ENCODE data around the gene TOP1.

Gene TOP1

DNA sequence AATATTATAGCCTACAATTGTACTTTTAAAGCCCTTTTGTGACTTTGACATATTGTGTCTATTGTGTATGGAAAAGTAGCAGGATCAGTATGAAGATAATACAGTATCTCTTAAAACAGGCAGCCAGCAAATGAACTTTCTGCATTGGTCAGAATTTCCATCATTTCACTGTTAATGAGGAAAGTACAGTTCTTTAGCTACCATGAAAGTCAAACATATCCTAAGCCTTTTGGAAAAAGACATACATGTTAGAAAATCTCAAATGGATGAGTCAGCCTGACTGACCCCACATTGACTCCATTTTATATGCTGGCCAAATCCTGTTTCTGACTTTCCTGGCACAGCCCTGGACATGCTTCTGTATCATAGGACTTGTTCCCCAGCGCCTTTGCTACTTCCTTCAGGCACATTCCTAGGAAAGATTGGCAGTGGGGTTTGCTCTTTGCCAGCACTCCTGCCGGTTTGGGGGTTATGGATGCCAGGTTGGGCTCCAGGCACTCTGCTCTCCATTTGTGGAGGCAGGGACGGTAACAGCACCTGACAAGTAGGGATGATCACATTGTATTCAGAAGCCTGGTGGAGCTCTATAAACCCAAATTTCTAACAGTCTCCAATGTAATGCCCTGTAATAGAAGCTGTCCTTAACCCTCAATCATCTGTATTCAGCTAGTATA is 43.7 kb downstream of the TOP1 start:
- TF ChIP-seq CTCF (IDR thresholded peaks at IDR 0.05; ENCODE audit: insufficient read depth, missing control alignments) = no peak
- FAIRE-seq (no peak), DNase-seq (ENCODE audit: insufficient read length, low spot score) (no peak)

DNA sequence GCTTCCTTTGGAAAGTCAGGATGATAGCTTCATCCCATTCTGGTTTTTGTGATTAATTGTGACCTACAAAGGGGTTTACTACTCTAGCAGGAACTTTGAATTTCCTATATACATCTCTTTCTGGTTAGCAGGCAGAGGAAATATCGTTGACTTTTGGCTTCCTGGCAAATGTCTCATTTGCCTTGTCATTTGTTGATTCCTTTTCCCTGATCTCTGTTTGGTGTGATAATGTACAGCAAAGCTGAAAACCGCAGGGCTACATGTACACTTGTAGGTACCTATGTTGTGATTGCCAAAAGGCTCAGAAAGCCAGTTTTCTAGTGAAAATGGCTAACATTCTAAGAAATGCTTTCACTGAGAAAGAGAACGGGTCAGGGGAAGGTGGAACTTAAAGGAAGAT is 44.3 kb downstream of the TOP1 start:
- no peak for DNase-seq (ENCODE audit: insufficient read length, low spot score)
- no peak for TF ChIP-seq CTCF (IDR thresholded peaks at IDR 0.05; ENCODE audit: insufficient read depth, missing control alignments)
- no peak for FAIRE-seq

- FAIRE-seq (no peak), DNase-seq (ENCODE audit: insufficient read length, low spot score) (no peak)
Observed at GRCh38 chr20:41074441-41074840, 45.8 kb downstream of the TOP1 start.

GRCh38 chr20:41076776-41077175 is 48.2 kb downstream of the TOP1 start:
- no peak for TF ChIP-seq CTCF (IDR thresholded peaks at IDR 0.05; ENCODE audit: insufficient read depth, missing control alignments)
- DNase-seq (ENCODE audit: insufficient read length, low spot score) (no peak), FAIRE-seq (no peak)

More at GRCh38 chr20:41074441-41074840, 45.8 kb downstream of the TOP1 start:
- TF ChIP-seq CTCF (IDR thresholded peaks at IDR 0.05; ENCODE audit: insufficient read depth, missing control alignments) = no peak

- DNase-seq (ENCODE audit: insufficient read length, low spot score) (no peak), FAIRE-seq (no peak)
- peak; percentile 45 for TF ChIP-seq CTCF (IDR thresholded peaks at IDR 0.05; ENCODE audit: insufficient read depth, missing control alignments)
Observed at GRCh38 chr20:41078329-41078728, 49.7 kb downstream of the TOP1 start.

- FAIRE-seq = no peak
- TF ChIP-seq CTCF (IDR thresholded peaks at IDR 0.05; ENCODE audit: insufficient read depth, missing control alignments) = no peak
- no peak for DNase-seq (ENCODE audit: insufficient read length, low spot score)
Observed at GRCh38 chr20:41079066-41079465, 50.4 kb downstream of the TOP1 start.

DNA sequence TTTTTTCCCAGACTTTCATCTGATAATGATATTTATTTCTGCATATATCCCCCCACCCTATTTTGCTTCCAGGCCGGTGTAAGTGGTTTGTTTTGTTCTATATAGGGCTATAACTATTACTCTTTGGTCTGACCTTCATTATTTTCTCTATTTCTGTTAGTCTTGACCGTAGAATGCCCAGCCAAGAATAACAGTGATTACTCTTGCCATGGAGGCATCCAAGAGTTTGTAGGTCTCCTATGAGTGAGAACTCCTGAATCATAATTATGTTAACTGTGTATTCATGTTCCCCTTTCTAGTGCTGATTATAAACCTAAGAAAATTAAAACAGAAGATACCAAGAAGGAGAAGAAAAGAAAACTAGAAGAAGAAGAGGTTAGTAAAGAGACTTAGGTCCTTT is 52.2 kb downstream of the TOP1 start:
- no peak for FAIRE-seq
- no peak for TF ChIP-seq CTCF (IDR thresholded peaks at IDR 0.05; ENCODE audit: insufficient read depth, missing control alignments)

More for the DNA sequence above, 52.2 kb downstream of the TOP1 start:
- DNase-seq (ENCODE audit: insufficient read length, low spot score) = no peak

Data from D721Med (cell line).